Left lung (tissue), 10 donors: ENCODE data around the gene NELFA. TPM values are rescaled to one million over a fixed set of nuclear protein-coding genes. Genes with fewer than 3 reads are reported as not detected.
"Not testable (repeated sequence)": the region's sequence is repeated elsewhere in the genome, so short reads cannot be mapped to it uniquely, and the experiment has no call there.

Experiments used
- ATAC-seq: fragments of 200-7000 bp; cut with Tn5 transposase; one replicate; pipeline ENCODE4 v1.9.1; 2020; ENCODE audit warnings: moderate library complexity
- DNase-seq, 4 donors: peaks; one replicate each; pipeline ENCODE4 v3.0.0-alpha.2; 2013 to 2020
- H3K27ac ChIP-seq, 2 donors: fragments of 200-600 bp; sonication (generic) in 1 of 2; one replicate each; pipeline versions ENCODE4 v1.5.0 to v1.8.0; 2020 to 2021
- H3K27me3 ChIP-seq, 2 donors: fragments of 200-600 bp; sonication (generic) in 1 of 2; one replicate each; pipeline versions ENCODE4 v1.5.0 to v1.8.0; 2020 to 2021
- H3K36me3 ChIP-seq, 2 donors: fragments of 200-600 bp; sonication (generic) in 1 of 2; one replicate each; pipeline versions ENCODE4 v1.5.0 to v1.8.0; 2020 to 2021
- H3K4me1 ChIP-seq, 2 donors: fragments of 200-600 bp; one replicate each; pipeline ENCODE4 v1.8.0; 2021
- H3K4me3 ChIP-seq, 2 donors: fragments of 200-600 bp; sonication (generic) in 1 of 2; one replicate each; pipeline versions ENCODE4 v1.5.0 to v1.8.0; 2020 to 2021; ENCODE audit warnings: mild to moderate bottlenecking in 1 of 2
- H3K9me3 ChIP-seq, 2 donors: fragments of 200-600 bp; sonication (generic) in 1 of 2; one replicate each; pipeline versions ENCODE4 v1.5.0 to v1.8.0; 2020 to 2021
- intact Hi-C, 2 donors: fragments of 100-400 bp; cut with DNase I; formaldehyde crosslinking; loops; one replicate each; pipeline versions ENCODE4 v1.11.2 to v1.14.2; 2022
- polyA plus RNA-seq, 6 donors: library from polyadenylated mRNA; unstranded; fragments of 120-200 nt; gene quantifications; one replicate each; pipeline ENCODE4 v1.2.1, GENCODE V29; 2013; ENCODE audit not compliant: insufficient read length in 6 of 6
- total RNA-seq, 2 donors: library from RNA; stranded (reverse); fragmentation: NEBNext Ultra II Directional; extraction: Animal tissue kit (Norgen Biotek cat#: 25700); gene quantifications; one replicate each; pipeline ENCODE4 v1.2.1, GENCODE V29; 2021
- TF ChIP-seq, protein P1 (sequence below), 2 donors: fragments of 200-600 bp; sonication (generic) in 1 of 2; IDR thresholded peaks; one replicate each; pipeline versions ENCODE4 v1.5.0 to v1.8.0; 2021; ENCODE audit warnings: antibody characterized with exemption in 2 of 2
- donor health status: DM: no; HTN: yes; CAD: no.
- donor health status: DM: no; HTN: no; CAD: no.

NELFA gene
- total and polyA plus RNA-seq, 8 donors = 22.5 to 36.4 (median 30.7) TPM

DNA sequence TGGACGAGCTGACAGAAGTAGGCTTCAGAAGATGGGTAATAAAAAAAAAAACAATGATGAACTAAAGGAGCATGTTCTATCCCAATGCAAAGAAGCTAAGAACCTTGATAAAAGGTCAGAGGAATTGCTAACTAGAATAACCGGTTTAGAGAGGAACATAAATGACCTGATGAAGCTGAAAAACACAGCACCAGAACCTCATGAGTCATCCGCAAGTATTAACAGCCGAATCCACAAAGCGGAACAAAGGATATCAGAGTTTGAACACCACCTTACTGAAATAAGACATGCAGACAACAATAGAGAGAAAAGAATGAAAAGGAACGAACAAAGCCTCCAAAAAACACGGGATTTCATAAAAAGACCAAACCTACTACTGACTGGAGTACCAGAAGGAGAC, 10.5 kb downstream of the NELFA start:
- H3K27ac ChIP-seq = no peak overlapping the region
- H3K4me1 ChIP-seq = no peaks in the 10 kb centered on the region
- no peak for ATAC-seq

GRCh38 chr4:1997712-1998111, 11.1 kb downstream of the NELFA start:
- intact Hi-C loops = no loop called here
- Histone ChIP-seq H3K4me1 (no peaks in the 10 kb centered on the region), H3K9me3 (peaks cover 0 to 26% of the 10 kb centered on the region in 2 donors), H3K27ac (no peak overlapping the region), H3K4me3 (no peak overlapping the region), H3K27me3 (no peaks in the 10 kb centered on the region), H3K36me3 (peaks cover 0 to 3% of the 10 kb centered on the region in 2 donors)
- no peak for DNase-seq
- ATAC-seq = no peak
- TF ChIP-seq, protein P1, sequence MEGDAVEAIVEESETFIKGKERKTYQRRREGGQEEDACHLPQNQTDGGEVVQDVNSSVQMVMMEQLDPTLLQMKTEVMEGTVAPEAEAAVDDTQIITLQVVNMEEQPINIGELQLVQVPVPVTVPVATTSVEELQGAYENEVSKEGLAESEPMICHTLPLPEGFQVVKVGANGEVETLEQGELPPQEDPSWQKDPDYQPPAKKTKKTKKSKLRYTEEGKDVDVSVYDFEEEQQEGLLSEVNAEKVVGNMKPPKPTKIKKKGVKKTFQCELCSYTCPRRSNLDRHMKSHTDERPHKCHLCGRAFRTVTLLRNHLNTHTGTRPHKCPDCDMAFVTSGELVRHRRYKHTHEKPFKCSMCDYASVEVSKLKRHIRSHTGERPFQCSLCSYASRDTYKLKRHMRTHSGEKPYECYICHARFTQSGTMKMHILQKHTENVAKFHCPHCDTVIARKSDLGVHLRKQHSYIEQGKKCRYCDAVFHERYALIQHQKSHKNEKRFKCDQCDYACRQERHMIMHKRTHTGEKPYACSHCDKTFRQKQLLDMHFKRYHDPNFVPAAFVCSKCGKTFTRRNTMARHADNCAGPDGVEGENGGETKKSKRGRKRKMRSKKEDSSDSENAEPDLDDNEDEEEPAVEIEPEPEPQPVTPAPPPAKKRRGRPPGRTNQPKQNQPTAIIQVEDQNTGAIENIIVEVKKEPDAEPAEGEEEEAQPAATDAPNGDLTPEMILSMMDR (IDR thresholded peaks at IDR 0.05) = no peak

More for the DNA sequence above, 10.5 kb downstream of the NELFA start:
- no peak for DNase-seq
- peaks cover 0 to 26% of the 10 kb centered on the region in 2 donors for H3K9me3 ChIP-seq
- TF ChIP-seq, protein P1 (IDR thresholded peaks at IDR 0.05) = no peak
- peaks cover 0 to 6% of the 10 kb centered on the region in 2 donors for H3K36me3 ChIP-seq
- no peak overlapping the region for H3K4me3 ChIP-seq
- no peaks in the 10 kb centered on the region for H3K27me3 ChIP-seq
- intact Hi-C loops = no loop called here

GRCh38 chr4:1996866-1997611, 11.7 kb downstream of the NELFA start:
- no peaks in the 10 kb centered on the region for H3K4me1 ChIP-seq
- no peak overlapping the region for H3K4me3 ChIP-seq
- ATAC-seq (no peak), DNase-seq (no peak)
- TF ChIP-seq, protein P1 (IDR thresholded peaks at IDR 0.05) = no peak
- H3K36me3 ChIP-seq = peaks cover 0 to 1% of the 10 kb centered on the region in 2 donors
- intact Hi-C loops = no loop called here
- peaks cover 0 to 26% of the 10 kb centered on the region in 2 donors for H3K9me3 ChIP-seq
- no peaks in the 10 kb centered on the region for H3K27me3 ChIP-seq
- H3K27ac ChIP-seq = no peak overlapping the region

- Histone ChIP-seq H3K27me3 (no peaks in the 10 kb centered on the region), H3K9me3 (peaks cover 0 to 24% of the 10 kb centered on the region in 2 donors), H3K4me3 (no peak overlapping the region), H3K4me1 (no peaks in the 10 kb centered on the region), H3K36me3 (peaks cover 0 to 20% of the 10 kb centered on the region in 2 donors), H3K27ac (no peak overlapping the region)
- intact Hi-C loops = no loop called here
- TF ChIP-seq, protein P1 (IDR thresholded peaks at IDR 0.05) = no peak
- ATAC-seq (no peak), DNase-seq (no peak)
Measured at GRCh38 chr4:1994938-1995337, 13.8 kb downstream of the NELFA start.

DNA sequence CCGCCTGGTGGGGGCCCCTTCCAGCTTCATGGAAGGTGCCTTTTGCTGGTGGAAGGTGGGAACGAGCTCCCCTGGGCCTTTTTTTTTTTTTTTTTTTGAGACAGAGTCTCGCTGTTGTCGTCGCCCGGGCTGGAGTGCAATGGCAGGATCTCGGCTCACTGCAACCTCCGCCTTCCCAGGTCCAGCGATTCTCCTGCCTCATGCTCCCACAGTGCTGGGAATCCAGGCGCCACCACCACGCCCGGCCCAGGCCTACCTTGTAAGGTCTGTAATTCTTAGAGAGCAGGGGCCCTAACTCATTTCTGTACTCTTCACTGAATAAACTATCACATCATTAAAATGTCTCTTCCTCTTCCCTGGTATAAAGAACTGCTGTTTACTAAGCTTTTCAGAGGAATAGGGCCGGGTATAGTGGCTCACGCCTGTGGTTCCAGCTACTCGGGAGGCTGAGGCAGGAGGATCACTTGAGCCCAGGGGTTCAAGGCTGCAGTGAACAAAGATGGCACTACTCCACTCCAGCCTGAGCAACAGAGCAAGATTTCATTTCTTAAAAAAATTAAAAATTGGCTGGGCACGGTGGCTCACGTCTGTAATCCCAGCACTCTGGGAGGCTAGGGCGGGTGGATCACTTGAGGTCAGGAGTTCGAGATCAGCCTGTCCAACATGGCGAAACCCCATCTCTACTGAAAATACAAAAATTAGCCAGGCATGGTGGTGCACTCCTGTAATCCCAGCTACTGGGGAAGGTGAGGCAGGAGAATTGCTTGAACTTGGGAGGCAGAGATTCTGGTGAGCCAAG, 14.9 kb downstream of the NELFA start:
- H3K27ac ChIP-seq, H3K27me3 ChIP-seq, H3K4me3 ChIP-seq, H3K4me1 ChIP-seq, ATAC-seq, intact Hi-C loops: not testable (repeated sequence)
- H3K36me3 ChIP-seq = peaks cover 0 to 30% of the 10 kb centered on the region in 2 donors
- H3K9me3 ChIP-seq = peaks cover 0 to 19% of the 10 kb centered on the region in 2 donors
- peak in 1 of 4 donors; percentile 35 for DNase-seq
